Hepatocyte (in vitro differentiated cells): ENCODE measurements around the gene MRPL55.

Experiments
- EZH2 ChIP-seq: fragments of 200-600 bp; sonication (generic); IDR thresholded peaks from 2 replicates; pipeline ENCODE4 v1.6.1; 2016; ENCODE audit warnings: antibody characterized with exemption, mild to moderate bottlenecking, borderline replicate concordance
- TF ChIP-seq, protein P1 (sequence below): fragments of 200-600 bp; sonication (generic); IDR thresholded peaks from 2 replicates; pipeline ENCODE4 v1.5.1; 2016; ENCODE audit warnings: antibody characterized with exemption, mild to moderate bottlenecking; ENCODE audit not compliant: poor library complexity

DNA sequence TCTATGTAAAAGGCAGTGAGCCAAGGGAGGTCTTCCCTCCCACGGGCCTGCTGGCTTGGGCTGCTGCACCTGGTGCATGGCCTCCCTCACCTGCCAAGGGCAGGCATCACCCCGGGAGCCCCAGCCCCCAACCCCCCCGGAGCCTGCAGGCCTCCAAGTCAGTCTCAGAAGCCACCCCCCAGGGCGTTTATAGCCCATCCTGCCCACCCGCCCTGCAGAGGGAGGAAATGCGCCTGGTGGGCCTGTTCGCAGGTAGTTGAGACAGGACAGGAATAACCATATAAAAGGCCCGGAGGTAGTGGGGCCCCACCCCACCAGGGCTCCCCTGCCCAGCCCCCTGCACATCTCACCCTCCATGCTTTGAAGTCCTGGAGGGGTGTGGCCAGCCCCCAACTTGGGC, 44.8 kb downstream of the MRPL55 start:
- TF ChIP-seq, protein P1, sequence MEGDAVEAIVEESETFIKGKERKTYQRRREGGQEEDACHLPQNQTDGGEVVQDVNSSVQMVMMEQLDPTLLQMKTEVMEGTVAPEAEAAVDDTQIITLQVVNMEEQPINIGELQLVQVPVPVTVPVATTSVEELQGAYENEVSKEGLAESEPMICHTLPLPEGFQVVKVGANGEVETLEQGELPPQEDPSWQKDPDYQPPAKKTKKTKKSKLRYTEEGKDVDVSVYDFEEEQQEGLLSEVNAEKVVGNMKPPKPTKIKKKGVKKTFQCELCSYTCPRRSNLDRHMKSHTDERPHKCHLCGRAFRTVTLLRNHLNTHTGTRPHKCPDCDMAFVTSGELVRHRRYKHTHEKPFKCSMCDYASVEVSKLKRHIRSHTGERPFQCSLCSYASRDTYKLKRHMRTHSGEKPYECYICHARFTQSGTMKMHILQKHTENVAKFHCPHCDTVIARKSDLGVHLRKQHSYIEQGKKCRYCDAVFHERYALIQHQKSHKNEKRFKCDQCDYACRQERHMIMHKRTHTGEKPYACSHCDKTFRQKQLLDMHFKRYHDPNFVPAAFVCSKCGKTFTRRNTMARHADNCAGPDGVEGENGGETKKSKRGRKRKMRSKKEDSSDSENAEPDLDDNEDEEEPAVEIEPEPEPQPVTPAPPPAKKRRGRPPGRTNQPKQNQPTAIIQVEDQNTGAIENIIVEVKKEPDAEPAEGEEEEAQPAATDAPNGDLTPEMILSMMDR, result no peak
- TF ChIP-seq EZH2, result no peak
